ENCODE measurements around the gene L3MBTL3.
A peak's percentile ranks its signal among the peaks of the same experiment; 100 is the strongest.
"Not testable (repeated sequence)": the region's sequence is repeated elsewhere in the genome, so short reads cannot be mapped to it uniquely, and the experiment has no call there.

The L3MBTL3 gene

DNA sequence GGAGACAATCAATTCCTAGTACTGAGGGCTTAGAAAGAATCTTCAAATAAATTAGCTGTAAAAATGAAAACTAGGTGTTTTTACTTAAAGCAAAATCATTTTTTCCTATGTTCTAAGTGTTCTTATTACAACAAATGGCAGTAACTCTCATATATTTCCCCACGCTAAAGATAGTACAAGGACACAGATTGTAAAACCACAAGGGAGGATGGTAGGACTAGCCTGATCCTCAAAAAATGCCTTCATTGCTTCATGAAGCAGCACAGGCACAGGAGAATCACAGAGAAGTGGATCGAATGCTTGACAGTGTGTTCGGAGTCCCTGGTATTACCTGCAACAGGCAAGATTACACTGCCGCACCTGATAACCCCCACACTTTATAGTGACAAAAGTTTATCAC, 145.9 kb downstream of the L3MBTL3 start:
- Histone ChIP-seq H3K4me3 (ENCODE audit: low read depth in 1 of 2, low read length in 2 of 2) (no peak overlapping the region), H3K36me3 (ENCODE audit: control insufficient read depth in 1 of 2, insufficient read depth in 2 of 2, low read length in 2 of 2) (no peaks in the 10 kb centered on the region), H3K9ac (ENCODE audit: low read depth in 1 of 2, low read length in 2 of 2) (no peak overlapping the region), H3K27me3 (ENCODE audit: control insufficient read depth in 1 of 2, insufficient read depth in 2 of 2, low read length in 2 of 2) (no peaks in the 10 kb centered on the region), H3K27ac (ENCODE audit: low read depth, low read length) (no peak overlapping the region), H3K4me1 (ENCODE audit: control insufficient read depth in 1 of 2, insufficient read depth in 2 of 2, low read length in 2 of 2) (no peaks in the 10 kb centered on the region), H3K9me3 (ENCODE audit: control insufficient read depth in 1 of 2, low read length in 2 of 2) (no peaks in the 10 kb centered on the region)

DNA sequence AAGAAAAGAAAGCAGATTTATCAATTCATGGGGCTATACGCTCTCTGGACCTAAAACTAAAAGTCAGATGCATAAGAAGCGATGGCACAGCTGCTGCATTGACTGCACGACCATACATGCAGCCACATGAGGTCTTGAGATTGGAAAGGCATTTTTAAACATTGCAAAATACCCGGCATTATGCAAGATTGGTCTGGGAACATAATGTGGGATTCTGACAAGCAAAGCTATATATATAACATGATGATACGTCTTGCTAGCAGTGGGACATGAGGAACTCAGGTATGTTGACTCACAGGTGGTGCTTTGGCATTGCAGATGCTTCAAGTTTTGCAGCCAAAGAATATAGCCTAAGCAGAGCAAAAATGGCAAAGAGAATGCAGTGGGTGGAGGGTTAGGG, 149.3 kb downstream of the L3MBTL3 start:
- Histone ChIP-seq H3K27ac (ENCODE audit: low read depth, low read length) (no peak overlapping the region), H3K27me3 (ENCODE audit: control insufficient read depth in 1 of 2, insufficient read depth in 2 of 2, low read length in 2 of 2) (no peaks in the 10 kb centered on the region), H3K9ac (ENCODE audit: low read depth in 1 of 2, low read length in 2 of 2) (no peak overlapping the region), H3K9me3 (ENCODE audit: control insufficient read depth in 1 of 2, low read length in 2 of 2) (no peaks in the 10 kb centered on the region), H3K36me3 (ENCODE audit: control insufficient read depth in 1 of 2, insufficient read depth in 2 of 2, low read length in 2 of 2) (no peaks in the 10 kb centered on the region), H3K4me1 (ENCODE audit: control insufficient read depth in 1 of 2, insufficient read depth in 2 of 2, low read length in 2 of 2) (no peaks in the 10 kb centered on the region), H3K4me3 (ENCODE audit: low read depth in 1 of 2, low read length in 2 of 2) (no peak overlapping the region)

DNA sequence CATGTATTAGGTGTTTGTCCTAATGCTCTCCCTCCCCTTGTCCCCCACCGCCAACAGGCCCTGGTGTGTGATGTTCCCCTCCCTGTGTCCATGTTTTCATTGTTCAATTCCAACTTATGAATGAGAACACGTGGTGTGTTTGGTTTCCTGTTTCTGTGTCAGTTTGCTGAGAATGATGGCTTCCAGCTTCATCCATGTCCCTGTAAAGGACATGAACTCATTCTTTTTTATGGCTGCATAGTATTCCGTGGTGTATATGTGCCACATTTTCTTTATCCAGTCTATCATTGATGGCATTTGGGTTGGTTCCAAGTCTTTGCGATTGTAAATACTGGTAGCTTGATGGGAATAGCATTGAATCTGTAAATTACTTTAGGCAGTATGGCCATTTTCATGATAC, 151.8 kb downstream of the L3MBTL3 start:
- not testable (repeated sequence) for H3K4me3 ChIP-seq (ENCODE audit: low read depth in 1 of 2, low read length in 2 of 2); H3K9ac ChIP-seq (ENCODE audit: low read depth in 1 of 2, low read length in 2 of 2); H3K36me3 ChIP-seq (ENCODE audit: control insufficient read depth in 1 of 2, insufficient read depth in 2 of 2, low read length in 2 of 2); H3K27ac ChIP-seq (ENCODE audit: low read depth, low read length); H3K9me3 ChIP-seq (ENCODE audit: control insufficient read depth in 1 of 2, low read length in 2 of 2); H3K4me1 ChIP-seq (ENCODE audit: control insufficient read depth in 1 of 2, insufficient read depth in 2 of 2, low read length in 2 of 2); H3K27me3 ChIP-seq (ENCODE audit: control insufficient read depth in 1 of 2, insufficient read depth in 2 of 2, low read length in 2 of 2)

DNA sequence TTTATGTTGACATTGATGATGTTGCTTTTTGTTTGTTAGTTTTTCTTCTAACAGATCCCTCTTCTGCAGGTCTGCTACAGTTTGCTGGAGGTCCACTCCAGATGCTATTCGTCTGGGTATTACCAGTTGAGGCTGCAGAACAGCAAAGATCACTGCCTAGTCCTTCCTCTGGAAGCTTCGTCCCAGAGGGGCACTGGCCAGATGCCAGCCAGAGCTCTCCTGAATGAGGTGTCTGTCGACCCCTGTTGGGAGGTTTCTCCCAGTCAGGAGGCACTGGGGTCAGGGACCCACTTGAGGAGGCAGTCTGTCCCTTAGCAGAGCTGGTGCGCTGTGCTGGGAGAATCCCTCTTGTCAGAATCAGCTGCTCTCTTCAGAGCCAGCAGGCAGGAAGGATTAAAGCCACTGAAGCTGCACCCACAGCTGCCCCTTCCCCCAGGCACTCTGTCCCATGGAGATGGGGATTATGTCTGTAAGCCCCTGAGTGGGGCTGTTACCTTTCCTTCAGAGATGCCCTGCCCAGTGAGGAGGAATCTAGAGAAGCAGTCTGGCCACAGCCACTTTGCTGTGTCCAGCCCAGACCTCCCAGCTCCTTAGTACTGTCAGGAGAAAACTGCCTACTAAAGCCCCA, 155.1 kb downstream of the L3MBTL3 start:
- not testable (repeated sequence) for H3K4me3 ChIP-seq (ENCODE audit: low read depth in 1 of 2, low read length in 2 of 2); H3K9me3 ChIP-seq (ENCODE audit: control insufficient read depth in 1 of 2, low read length in 2 of 2); H3K9ac ChIP-seq (ENCODE audit: low read depth in 1 of 2, low read length in 2 of 2); H3K4me1 ChIP-seq (ENCODE audit: control insufficient read depth in 1 of 2, insufficient read depth in 2 of 2, low read length in 2 of 2); H3K27ac ChIP-seq (ENCODE audit: low read depth, low read length); H3K27me3 ChIP-seq (ENCODE audit: control insufficient read depth in 1 of 2, insufficient read depth in 2 of 2, low read length in 2 of 2); H3K36me3 ChIP-seq (ENCODE audit: control insufficient read depth in 1 of 2, insufficient read depth in 2 of 2, low read length in 2 of 2)

DNA sequence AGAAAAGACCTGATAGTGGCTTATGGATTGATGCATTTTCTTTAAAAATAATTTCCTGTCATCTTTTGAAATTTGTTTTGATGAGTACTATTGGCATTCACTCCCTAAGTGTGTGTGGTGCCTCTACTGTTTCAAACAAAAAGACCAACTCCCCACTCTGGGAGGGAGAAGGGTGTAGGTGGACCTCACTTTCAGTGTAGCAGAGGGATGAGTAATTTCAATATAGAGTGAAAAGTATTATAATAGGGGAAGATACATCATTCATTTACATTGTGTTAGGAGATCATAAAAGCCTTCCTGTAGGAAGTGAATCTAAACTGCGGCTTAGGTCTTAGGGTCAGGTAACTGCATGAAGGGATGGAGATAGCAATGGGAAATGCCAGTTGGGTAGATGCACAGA, 158.0 kb downstream of the L3MBTL3 start:
- H3K4me3 ChIP-seq (ENCODE audit: low read depth in 1 of 2, low read length in 2 of 2): no peak overlapping the region
- no peak overlapping the region for H3K9ac ChIP-seq (ENCODE audit: low read depth in 1 of 2, low read length in 2 of 2)
- no peaks in the 10 kb centered on the region for H3K9me3 ChIP-seq (ENCODE audit: control insufficient read depth in 1 of 2, low read length in 2 of 2)
- no peaks in the 10 kb centered on the region for H3K4me1 ChIP-seq (ENCODE audit: control insufficient read depth in 1 of 2, insufficient read depth in 2 of 2, low read length in 2 of 2)
- H3K27ac ChIP-seq (ENCODE audit: low read depth, low read length): no peak overlapping the region
- H3K27me3 ChIP-seq (ENCODE audit: control insufficient read depth in 1 of 2, insufficient read depth in 2 of 2, low read length in 2 of 2): no peaks in the 10 kb centered on the region
- H3K36me3 ChIP-seq (ENCODE audit: control insufficient read depth in 1 of 2, insufficient read depth in 2 of 2, low read length in 2 of 2): no peaks in the 10 kb centered on the region

DNA sequence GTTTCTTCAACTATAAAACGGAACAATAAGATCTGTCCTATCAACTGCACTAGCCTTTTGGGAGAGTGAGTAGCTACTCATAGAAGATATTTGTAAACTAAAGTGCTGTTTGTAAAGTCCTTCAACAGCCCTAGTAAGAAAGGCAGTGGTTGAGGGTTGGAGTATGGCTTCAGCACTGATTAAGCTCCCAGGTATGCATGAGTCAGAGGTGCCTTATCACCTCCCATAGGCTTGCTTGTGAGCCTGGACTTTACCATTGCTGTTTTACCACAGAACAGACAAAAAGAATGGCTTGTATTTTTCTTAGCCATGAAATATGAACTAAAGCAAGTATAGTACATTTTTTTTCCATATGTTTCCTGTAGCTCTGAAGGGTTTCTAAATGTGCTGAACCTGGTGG, 160.3 kb downstream of the L3MBTL3 start:
- H3K9me3 ChIP-seq (ENCODE audit: control insufficient read depth in 1 of 2, low read length in 2 of 2): no peaks in the 10 kb centered on the region
- H3K36me3 ChIP-seq (ENCODE audit: control insufficient read depth in 1 of 2, insufficient read depth in 2 of 2, low read length in 2 of 2): no peaks in the 10 kb centered on the region
- no peak overlapping the region for H3K9ac ChIP-seq (ENCODE audit: low read depth in 1 of 2, low read length in 2 of 2)
- H3K4me3 ChIP-seq (ENCODE audit: low read depth in 1 of 2, low read length in 2 of 2): no peak overlapping the region
- no peaks in the 10 kb centered on the region for H3K27me3 ChIP-seq (ENCODE audit: control insufficient read depth in 1 of 2, insufficient read depth in 2 of 2, low read length in 2 of 2)
- H3K4me1 ChIP-seq (ENCODE audit: control insufficient read depth in 1 of 2, insufficient read depth in 2 of 2, low read length in 2 of 2): no peaks in the 10 kb centered on the region
- H3K27ac ChIP-seq (ENCODE audit: low read depth, low read length): no peak overlapping the region

DNA sequence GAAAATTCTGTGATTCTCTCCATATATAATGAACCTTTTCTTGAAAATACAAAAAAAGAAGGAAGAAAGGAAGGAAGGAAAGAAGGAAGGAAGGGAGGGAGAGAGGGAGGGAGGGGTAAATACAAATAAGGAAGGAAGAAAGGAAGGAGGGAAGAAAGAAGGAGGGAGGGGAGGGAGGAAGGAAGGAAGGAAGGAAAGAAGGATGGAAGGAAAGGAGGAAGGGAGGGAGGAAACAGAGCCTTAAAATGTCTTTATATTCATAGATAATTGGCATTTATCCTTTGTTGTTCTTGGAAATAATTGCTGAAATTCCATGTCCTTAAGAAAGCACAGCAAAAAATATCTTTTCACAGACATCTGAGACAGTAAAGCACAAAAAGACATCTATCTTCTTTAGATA, 164.1 kb downstream of the L3MBTL3 start:
- Histone ChIP-seq H3K36me3 (ENCODE audit: control insufficient read depth in 1 of 2, insufficient read depth in 2 of 2, low read length in 2 of 2) (no peaks in the 10 kb centered on the region), H3K9me3 (ENCODE audit: control insufficient read depth in 1 of 2, low read length in 2 of 2) (no peaks in the 10 kb centered on the region), H3K4me3 (ENCODE audit: low read depth in 1 of 2, low read length in 2 of 2) (no peak overlapping the region), H3K27ac (ENCODE audit: low read depth, low read length) (no peak overlapping the region), H3K4me1 (ENCODE audit: control insufficient read depth in 1 of 2, insufficient read depth in 2 of 2, low read length in 2 of 2) (no peaks in the 10 kb centered on the region), H3K9ac (ENCODE audit: low read depth in 1 of 2, low read length in 2 of 2) (no peak overlapping the region), H3K27me3 (ENCODE audit: control insufficient read depth in 1 of 2, insufficient read depth in 2 of 2, low read length in 2 of 2) (no peaks in the 10 kb centered on the region)

DNA sequence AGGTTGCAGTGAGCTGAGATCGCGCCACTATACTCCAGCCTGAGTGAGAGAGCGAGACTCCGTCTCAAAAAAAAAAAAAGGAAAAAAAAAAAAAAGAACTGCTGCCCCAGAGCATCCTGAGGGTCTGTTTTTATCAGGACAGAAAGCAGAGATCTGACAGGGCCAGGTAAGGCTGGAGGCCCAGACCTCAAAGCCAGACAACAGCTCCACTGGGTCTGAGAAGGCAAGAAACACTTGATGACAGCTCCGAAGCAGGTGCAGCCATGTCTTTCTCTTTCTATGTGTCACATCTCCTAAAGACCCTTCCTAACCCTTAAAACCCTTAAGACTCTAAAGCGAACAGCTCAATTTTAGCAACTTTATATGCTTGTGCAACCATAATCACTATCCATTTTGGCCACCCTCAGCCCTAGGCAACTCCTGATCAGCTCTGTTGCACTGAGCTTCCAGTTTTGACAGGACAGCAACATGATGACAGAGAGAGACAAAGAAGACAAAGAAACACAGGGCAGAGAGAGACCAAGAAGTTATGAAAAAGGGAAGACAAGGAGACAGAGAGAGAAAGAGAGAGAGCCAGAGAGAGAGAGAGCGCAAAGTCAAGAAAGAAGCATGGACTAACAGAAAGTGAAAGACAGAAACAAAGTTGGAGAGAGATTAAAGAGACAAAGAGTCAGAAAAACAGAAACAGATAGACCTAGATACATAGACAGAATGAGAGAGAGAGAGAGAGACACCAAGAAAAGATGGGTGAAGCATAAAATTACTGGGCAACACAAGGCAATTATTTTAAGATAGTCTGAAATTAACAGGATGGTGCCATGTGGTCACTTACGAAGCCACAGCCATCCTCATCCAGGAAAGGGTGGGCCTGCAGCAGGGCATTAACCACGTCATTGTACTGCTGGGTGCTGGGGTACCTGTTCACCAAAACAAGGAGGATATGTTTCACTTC, 165.2 kb downstream of the L3MBTL3 start:
- Histone ChIP-seq H3K9me3 (ENCODE audit: control insufficient read depth in 1 of 2, low read length in 2 of 2) (no peaks in the 10 kb centered on the region), H3K9ac (ENCODE audit: low read depth in 1 of 2, low read length in 2 of 2) (no peak overlapping the region), H3K27ac (ENCODE audit: low read depth, low read length) (no peak overlapping the region), H3K27me3 (ENCODE audit: control insufficient read depth in 1 of 2, insufficient read depth in 2 of 2, low read length in 2 of 2) (no peaks in the 10 kb centered on the region), H3K4me1 (ENCODE audit: control insufficient read depth in 1 of 2, insufficient read depth in 2 of 2, low read length in 2 of 2) (no peaks in the 10 kb centered on the region), H3K4me3 (ENCODE audit: low read depth in 1 of 2, low read length in 2 of 2) (peak overlapping the region in 1 of 2 donors; percentile 7), H3K36me3 (ENCODE audit: control insufficient read depth in 1 of 2, insufficient read depth in 2 of 2, low read length in 2 of 2) (no peaks in the 10 kb centered on the region)

DNA sequence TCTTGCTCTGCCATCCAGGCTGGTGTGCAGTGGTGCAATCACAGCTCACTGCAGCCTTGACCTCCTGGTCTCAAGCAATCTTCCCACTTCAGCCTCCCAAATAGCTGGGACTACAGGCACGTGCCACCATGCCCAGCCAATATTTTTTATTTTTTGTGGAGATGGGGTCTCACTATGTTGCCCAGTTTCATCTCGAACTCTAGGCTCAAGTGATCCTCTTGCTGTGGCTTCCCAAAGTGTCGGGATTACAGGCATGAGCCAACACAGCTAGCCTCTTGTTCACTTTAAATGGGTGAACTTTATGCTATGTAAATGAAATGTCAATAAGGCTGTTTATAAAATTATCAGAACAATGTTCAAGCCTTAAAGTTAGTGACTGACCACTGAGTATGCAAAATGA, 167.3 kb downstream of the L3MBTL3 start:
- H3K4me1 ChIP-seq (ENCODE audit: control insufficient read depth in 1 of 2, insufficient read depth in 2 of 2, low read length in 2 of 2): no peaks in the 10 kb centered on the region
- no peak overlapping the region for H3K4me3 ChIP-seq (ENCODE audit: low read depth in 1 of 2, low read length in 2 of 2)
- no peaks in the 10 kb centered on the region for H3K9me3 ChIP-seq (ENCODE audit: control insufficient read depth in 1 of 2, low read length in 2 of 2)
- H3K36me3 ChIP-seq (ENCODE audit: control insufficient read depth in 1 of 2, insufficient read depth in 2 of 2, low read length in 2 of 2): no peaks in the 10 kb centered on the region
- H3K27me3 ChIP-seq (ENCODE audit: control insufficient read depth in 1 of 2, insufficient read depth in 2 of 2, low read length in 2 of 2): no peaks in the 10 kb centered on the region
- H3K9ac ChIP-seq (ENCODE audit: low read depth in 1 of 2, low read length in 2 of 2): no peak overlapping the region
- no peak overlapping the region for H3K27ac ChIP-seq (ENCODE audit: low read depth, low read length)

DNA sequence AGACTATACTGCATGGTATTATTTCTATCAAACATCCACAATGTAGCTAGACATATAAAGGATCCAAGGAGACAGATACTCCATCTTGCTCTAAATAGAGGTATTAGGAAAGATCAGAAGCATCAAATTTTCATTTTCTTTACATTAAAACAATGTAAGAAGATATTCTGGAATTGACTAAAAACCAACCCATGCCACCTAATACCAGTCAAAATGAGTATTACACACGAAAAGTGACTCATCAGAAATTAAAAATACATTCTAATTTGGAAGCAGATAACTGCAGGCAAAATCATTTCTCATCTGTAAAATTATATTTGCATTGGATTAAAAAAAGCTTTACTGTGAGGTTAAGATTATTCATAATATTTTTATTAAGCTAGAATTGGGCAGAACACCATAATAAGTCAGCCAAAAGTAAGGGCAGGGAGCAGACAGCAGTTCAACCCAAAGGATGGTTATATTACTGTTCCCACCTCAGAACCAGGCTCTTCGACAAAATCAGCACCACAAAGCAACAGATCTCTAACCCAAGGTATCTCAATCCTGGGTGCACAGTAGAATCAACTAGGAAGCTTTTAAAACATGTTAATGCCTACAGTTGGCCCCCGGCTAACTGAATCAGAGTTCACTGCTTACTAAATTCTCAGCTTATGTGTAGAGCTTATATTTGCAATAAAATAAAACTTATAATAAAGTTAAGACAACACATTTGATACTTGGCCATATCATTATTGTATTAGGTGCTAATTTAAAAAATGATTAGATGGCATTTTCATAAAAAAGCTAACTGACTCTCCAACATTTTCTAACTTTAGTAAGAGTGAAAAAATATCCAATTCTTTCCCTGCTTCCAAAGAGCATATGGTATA, 169.2 kb downstream of the L3MBTL3 start:
- no peaks in the 10 kb centered on the region for H3K4me1 ChIP-seq (ENCODE audit: control insufficient read depth in 1 of 2, insufficient read depth in 2 of 2, low read length in 2 of 2)
- no peak overlapping the region for H3K27ac ChIP-seq (ENCODE audit: low read depth, low read length)
- H3K9ac ChIP-seq (ENCODE audit: low read depth in 1 of 2, low read length in 2 of 2): no peak overlapping the region
- H3K36me3 ChIP-seq (ENCODE audit: control insufficient read depth in 1 of 2, insufficient read depth in 2 of 2, low read length in 2 of 2): no peaks in the 10 kb centered on the region
- no peaks in the 10 kb centered on the region for H3K9me3 ChIP-seq (ENCODE audit: control insufficient read depth in 1 of 2, low read length in 2 of 2)
- no peak overlapping the region for H3K4me3 ChIP-seq (ENCODE audit: low read depth in 1 of 2, low read length in 2 of 2)
- H3K27me3 ChIP-seq (ENCODE audit: control insufficient read depth in 1 of 2, insufficient read depth in 2 of 2, low read length in 2 of 2): no peaks in the 10 kb centered on the region
